Cardiac fibroblast (primary cell): ENCODE data around the gene TMEM86A.

Source experiments
- DNase-seq, 2 donors: peaks; one replicate each; pipeline versions ENCODE4 v3.0.0 to v3.0.0-alpha.2; 2010; ENCODE audit warnings: low read depth in 2 of 2
- H3K4me3 ChIP-seq, 2 donors: replicated peaks in 1 of 2; 1 replicate in 1 of 2; 2 replicates in 1 of 2; pipeline ENCODE4 v1.5.1; 2011; ENCODE audit warnings: low read depth in 2 of 2, low read length in 2 of 2, mild to moderate bottlenecking in 2 of 2, moderate library complexity in 1 of 2
- TF ChIP-seq, protein P1 (sequence below): IDR thresholded peaks from one replicate; pipeline ENCODE4 v1.5.1; 2011; ENCODE audit warnings: low read depth, mild to moderate bottlenecking, low read length, inconsistent platforms

The TMEM86A gene

DNA sequence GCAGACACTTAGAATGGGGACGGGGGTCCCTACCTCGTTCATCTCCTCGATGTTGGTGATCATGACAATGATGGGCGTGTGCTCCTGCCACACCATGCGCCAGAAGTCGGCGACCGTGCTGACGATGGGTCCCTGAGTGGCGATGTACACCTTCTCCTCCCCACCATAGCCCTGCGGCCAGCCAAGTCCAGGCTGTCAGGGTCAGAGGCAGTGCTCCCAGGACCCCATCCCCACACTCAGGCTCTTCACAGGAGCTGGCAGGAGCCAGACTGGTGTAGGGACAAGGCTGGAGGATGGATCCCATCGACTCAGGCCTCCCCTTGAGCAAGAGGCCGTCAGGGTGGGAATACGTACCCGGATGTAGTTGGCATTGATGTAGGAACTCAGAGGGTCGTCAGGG is 34.6 kb downstream of the TMEM86A start:
- TF ChIP-seq, protein P1, sequence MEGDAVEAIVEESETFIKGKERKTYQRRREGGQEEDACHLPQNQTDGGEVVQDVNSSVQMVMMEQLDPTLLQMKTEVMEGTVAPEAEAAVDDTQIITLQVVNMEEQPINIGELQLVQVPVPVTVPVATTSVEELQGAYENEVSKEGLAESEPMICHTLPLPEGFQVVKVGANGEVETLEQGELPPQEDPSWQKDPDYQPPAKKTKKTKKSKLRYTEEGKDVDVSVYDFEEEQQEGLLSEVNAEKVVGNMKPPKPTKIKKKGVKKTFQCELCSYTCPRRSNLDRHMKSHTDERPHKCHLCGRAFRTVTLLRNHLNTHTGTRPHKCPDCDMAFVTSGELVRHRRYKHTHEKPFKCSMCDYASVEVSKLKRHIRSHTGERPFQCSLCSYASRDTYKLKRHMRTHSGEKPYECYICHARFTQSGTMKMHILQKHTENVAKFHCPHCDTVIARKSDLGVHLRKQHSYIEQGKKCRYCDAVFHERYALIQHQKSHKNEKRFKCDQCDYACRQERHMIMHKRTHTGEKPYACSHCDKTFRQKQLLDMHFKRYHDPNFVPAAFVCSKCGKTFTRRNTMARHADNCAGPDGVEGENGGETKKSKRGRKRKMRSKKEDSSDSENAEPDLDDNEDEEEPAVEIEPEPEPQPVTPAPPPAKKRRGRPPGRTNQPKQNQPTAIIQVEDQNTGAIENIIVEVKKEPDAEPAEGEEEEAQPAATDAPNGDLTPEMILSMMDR = no peak
- DNase-seq = no peak
- H3K4me3 ChIP-seq = no peak overlapping the region

DNA sequence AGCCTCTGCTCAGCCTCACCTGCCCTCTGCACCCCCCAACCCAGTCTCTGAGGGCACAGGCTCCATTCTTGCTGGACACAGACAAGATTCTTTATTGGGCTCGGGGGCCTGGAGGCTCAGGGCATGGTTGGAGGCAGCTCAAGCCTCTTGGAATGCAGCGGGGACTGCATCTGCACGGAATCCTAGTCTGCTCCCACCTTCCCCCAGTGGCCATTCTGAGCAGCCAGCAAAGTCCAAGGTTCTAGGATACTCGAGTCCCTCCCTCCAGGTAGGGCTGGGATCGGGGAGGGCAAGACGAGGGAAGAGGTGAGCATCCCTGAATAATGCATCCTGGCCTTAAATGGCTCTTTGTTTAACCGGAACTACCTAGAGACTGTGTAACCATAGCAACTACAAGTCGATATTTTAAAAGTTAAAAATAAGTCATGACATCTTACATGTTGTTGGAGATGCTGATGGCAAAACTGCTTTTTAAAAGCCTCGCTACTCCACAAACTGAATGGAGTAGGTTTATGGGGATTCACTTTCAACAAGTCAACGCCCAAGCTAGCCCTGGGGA is 38.1 kb downstream of the TMEM86A start:
- H3K4me3 ChIP-seq = no peak overlapping the region
- no peak for DNase-seq
- TF ChIP-seq, protein P1 = no peak

DNA sequence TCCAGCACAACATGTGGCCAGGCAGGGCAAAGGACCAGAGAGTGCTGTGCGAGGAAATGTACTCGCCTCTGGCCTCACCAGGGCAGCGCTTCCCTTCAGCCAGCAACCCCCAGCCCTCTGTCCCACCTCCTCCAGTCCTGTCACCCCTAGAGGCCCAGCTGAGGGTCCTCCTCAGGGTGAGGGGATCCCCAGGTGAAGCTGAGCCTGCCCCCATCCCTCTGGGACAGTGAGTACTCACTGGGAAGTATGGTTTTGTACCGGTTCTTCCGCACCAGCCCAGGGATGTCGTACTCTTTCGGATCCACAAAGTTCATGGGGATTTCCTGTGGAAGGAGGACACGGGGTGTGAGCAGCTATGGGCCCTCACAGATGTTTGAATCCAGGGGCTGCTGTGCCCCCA is 39.1 kb downstream of the TMEM86A start:
- TF ChIP-seq, protein P1 = no peak
- no peak for DNase-seq
- no peak overlapping the region for H3K4me3 ChIP-seq

DNA sequence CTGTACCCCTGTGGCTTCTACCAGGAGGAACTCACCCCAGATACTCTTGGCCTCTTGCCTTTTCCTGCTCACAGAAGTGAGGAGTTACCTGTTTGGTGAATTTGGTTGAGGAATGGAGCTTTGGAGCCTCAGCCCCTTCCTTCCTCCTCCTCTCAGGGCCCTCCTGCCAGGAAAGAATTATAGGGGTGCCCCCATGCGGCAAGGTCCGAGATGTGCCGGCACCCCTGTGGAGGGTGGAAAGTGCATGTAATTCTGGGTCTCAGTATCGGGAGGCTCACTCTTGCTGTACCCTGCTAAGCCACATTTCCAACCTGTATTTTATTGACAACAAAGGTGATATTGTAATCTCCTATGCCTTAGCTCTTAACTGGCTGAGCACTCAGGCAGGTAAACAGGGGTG is 41.1 kb downstream of the TMEM86A start:
- no peak overlapping the region for H3K4me3 ChIP-seq
- TF ChIP-seq, protein P1 = no peak
- no peak for DNase-seq

DNA sequence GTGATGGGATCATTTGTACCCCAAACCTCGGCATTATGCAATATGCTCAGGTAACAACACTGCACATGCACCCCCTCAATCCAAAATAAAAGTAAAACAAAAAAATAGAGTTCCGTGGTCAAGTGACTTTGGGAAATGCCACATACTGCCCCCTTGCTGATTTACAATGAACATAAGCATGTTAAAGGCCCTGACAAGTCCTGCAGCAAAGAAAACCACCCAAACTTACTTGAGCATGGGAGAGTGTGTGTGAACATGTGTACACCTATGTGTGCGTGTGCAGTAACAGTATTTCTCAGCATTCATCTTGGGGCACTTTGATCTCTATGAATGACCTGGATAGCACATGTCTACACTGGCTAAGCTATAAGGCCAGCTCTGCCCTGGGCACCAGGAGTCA is 43.2 kb downstream of the TMEM86A start:
- H3K4me3 ChIP-seq = no peak overlapping the region
- DNase-seq = no peak
- TF ChIP-seq, protein P1 = no peak

DNA sequence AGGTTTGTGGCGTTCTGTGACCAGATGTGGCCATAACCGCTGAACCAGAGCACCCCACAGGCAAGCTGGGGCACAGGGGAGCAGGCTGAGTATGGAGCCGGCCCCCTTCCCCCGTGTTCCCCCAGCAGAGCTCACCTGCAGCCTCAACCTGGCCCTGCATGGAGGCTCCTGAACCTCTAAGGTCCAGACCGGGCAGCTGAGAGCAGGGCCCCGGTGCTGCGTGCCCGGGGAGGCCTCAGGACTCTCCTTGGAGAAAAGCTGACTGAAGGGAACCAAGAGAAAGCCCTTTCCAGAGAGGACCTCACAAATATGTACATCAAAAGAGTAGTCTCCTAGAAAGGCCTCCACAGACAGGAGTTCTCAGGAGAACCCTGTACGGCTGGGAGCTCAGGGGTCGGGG is 44.8 kb downstream of the TMEM86A start:
- TF ChIP-seq, protein P1 = no peak
- no peak for DNase-seq
- H3K4me3 ChIP-seq = no peak overlapping the region

DNA sequence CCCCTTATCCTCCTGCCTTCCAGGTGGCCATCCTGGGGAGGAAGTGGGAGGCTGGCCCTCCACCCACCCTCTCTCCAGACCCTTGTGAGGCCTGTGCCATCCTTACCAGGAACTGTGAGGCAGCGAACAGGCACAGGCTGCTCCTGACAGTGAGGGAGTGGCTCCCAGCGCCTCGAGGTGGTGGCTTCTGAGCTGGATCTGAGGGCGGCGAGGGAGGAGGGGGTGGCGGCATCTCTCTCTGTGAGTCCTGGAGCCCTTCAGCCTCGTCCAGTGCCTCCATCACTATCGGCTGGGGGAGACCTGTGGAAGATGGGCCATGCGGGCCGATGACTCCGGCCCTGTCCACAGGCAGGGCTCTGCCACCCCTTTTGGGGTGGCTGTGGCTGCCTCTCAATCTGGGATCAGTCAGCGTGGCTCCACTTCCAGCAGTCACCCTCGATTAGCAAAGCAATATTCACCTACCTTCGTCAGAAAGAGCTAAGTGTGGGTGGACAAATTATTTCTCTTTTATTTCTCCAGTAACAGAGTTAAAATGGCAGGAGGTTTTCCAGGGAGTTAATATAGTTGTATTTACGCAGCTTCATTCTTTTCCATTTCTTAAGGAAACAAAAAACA is 45.4 kb downstream of the TMEM86A start:
- no peak for DNase-seq
- TF ChIP-seq, protein P1 = no peak
- no peak overlapping the region for H3K4me3 ChIP-seq
